NCI-H2029 (cell line): ENCODE data around the gene CTTNBP2NL.
"Not testable (repeated sequence)": the region's sequence is repeated elsewhere in the genome, so short reads cannot be mapped to it uniquely, and the experiment has no call there.

Experiments used
- DNase-seq: peaks from one replicate; lab custom pipeline; 2025; lab: John Stamatoyannopoulos, UW

Gene CTTNBP2NL

GRCh38 chr1:112386731-112387346 is 9.2 kb upstream of the CTTNBP2NL start:
- DNase-seq, result no peak

GRCh38 chr1:112387807-112388206 is 8.2 kb upstream of the CTTNBP2NL start:
- DNase-seq, result no peak

GRCh38 chr1:112388436-112388835 is 7.6 kb upstream of the CTTNBP2NL start:
- DNase-seq, result peak; percentile 31

GRCh38 chr1:112389689-112390088 is 6.3 kb upstream of the CTTNBP2NL start:
- DNase-seq, result no peak

- DNase-seq, result not testable (repeated sequence)
Measured at GRCh38 chr1:112390335-112390734, 5.7 kb upstream of the CTTNBP2NL start.

GRCh38 chr1:112390775-112391602 is 5.0 kb upstream of the CTTNBP2NL start:
- DNase-seq, result peak; percentile 89

GRCh38 chr1:112391603-112391940 is 4.4 kb upstream of the CTTNBP2NL start:
- DNase-seq, result no peak

GRCh38 chr1:112393631-112393974 is 2.4 kb upstream of the CTTNBP2NL start:
- DNase-seq, result no peak

- DNase-seq, result no peak
Measured at GRCh38 chr1:112394743-112395062, 1.3 kb upstream of the CTTNBP2NL start.

GRCh38 chr1:112395256-112395820 is 676 bp upstream of the CTTNBP2NL start:
- DNase-seq, result no peak

GRCh38 chr1:112396653-112397471 is 848 bp downstream of the CTTNBP2NL start:
- DNase-seq, result no peak

GRCh38 chr1:112397841-112398240 is 1.8 kb downstream of the CTTNBP2NL start:
- no peak for DNase-seq

GRCh38 chr1:112399456-112399855 is 3.4 kb downstream of the CTTNBP2NL start:
- no peak for DNase-seq

- not testable (repeated sequence) for DNase-seq
Measured at GRCh38 chr1:112400706-112401105, 4.7 kb downstream of the CTTNBP2NL start.

GRCh38 chr1:112402682-112403643 is 6.9 kb downstream of the CTTNBP2NL start:
- DNase-seq, result no peak

GRCh38 chr1:112406771-112407170 is 10.8 kb downstream of the CTTNBP2NL start:
- no peak for DNase-seq

- DNase-seq, result no peak
Measured at GRCh38 chr1:112409414-112409813, 13.4 kb downstream of the CTTNBP2NL start.

GRCh38 chr1:112410673-112411072 is 14.7 kb downstream of the CTTNBP2NL start:
- no peak for DNase-seq

- DNase-seq, result no peak
Measured at GRCh38 chr1:112417271-112417670, 21.3 kb downstream of the CTTNBP2NL start.

- no peak for DNase-seq
Measured at GRCh38 chr1:112418099-112418892, 22.3 kb downstream of the CTTNBP2NL start.

- DNase-seq, result no peak
Measured at GRCh38 chr1:112423207-112423606, 27.2 kb downstream of the CTTNBP2NL start.
